ENCODE measurements around the gene SEC61A1. TPM values are rescaled to one million over a fixed set of nuclear protein-coding genes. Genes with fewer than 3 reads are reported as not detected.

The SEC61A1 gene
- total RNA-seq, 1 donor from 2014 or later = 400 TPM

DNA sequence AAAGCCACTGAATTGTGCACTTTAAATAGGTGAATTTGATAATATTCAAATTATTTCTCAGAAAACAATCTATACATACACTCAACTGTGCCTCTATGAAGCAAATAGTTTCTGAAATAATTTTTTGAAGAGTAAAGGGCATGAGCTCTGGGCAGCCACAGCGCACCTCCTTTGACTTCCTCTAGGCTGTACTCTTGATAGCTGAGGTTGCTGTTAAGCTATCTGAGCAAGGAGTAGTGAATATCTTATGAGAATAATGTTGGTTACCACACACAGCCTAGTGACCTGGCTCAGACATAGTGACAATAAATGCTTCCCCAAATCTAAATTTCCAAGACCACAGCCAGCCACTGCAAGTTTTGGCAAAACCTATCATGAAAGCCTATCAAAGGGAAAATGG, 11.6 kb upstream of the SEC61A1 start:
- Histone ChIP-seq H3K9me3 (ENCODE audit: insufficient read depth, low read depth, low read length) (no peaks in the 10 kb centered on the region), H3K9ac (ENCODE audit: low read length) (no peak overlapping the region), H3K4me3 (ENCODE audit: insufficient read depth, low read depth, low read length) (no peak overlapping the region), H2AFZ (ENCODE audit: low read depth, low read length) (no peak overlapping the region), H3K4me1 (ENCODE audit: insufficient read depth, low read length) (no peaks in the 10 kb centered on the region), H3K27me3 (ENCODE audit: insufficient read depth, low read length) (peaks cover 20% of the 10 kb centered on the region), H3K79me2 (ENCODE audit: insufficient read depth, low read length) (no peaks in the 10 kb centered on the region), H3K27ac (ENCODE audit: low read depth, low read length) (no peak overlapping the region), H3K4me2 (ENCODE audit: low read length) (no peak overlapping the region), H4K20me1 (ENCODE audit: insufficient read depth, low read length) (no peaks in the 10 kb centered on the region), H3K36me3 (ENCODE audit: insufficient read depth, low read length) (no peaks in the 10 kb centered on the region)
- no peak for FAIRE-seq
- Mint-ChIP-seq H3K27ac (ENCODE audit: unreplicated experiment) (no peak overlapping the region), H3K9me3 (ENCODE audit: unreplicated experiment) (no peaks in the 10 kb centered on the region), H3K36me3 (ENCODE audit: low read depth, unreplicated experiment) (no peaks in the 10 kb centered on the region), H3K27me3 (ENCODE audit: low read depth, unreplicated experiment) (peaks cover 31% of the 10 kb centered on the region), H3K4me1 (ENCODE audit: low read depth, unreplicated experiment) (no peaks in the 10 kb centered on the region), H3K4me3 (ENCODE audit: unreplicated experiment) (no peak overlapping the region)
- TF ChIP-seq CTCF (IDR thresholded peaks at IDR 0.05; ENCODE audit: insufficient read depth, low read depth, low read length) = no peak
- TF ChIP-seq EZH2 (IDR thresholded peaks at IDR 0.05; ENCODE audit: insufficient read depth, low read length) = no peak
- no peak for DNase-seq (ENCODE audit: low read depth)

GRCh38 chr3:128041344-128041743, 10.9 kb upstream of the SEC61A1 start:
- TF ChIP-seq EZH2 (IDR thresholded peaks at IDR 0.05; ENCODE audit: insufficient read depth, low read length) (no peak), CTCF (IDR thresholded peaks at IDR 0.05; ENCODE audit: insufficient read depth, low read depth, low read length) (no peak)
- peaks cover 20% of the 10 kb centered on the region for H3K27me3 ChIP-seq (ENCODE audit: insufficient read depth, low read length)
- Mint-ChIP-seq H3K4me3 (ENCODE audit: unreplicated experiment) (no peak overlapping the region), H3K36me3 (ENCODE audit: low read depth, unreplicated experiment) (no peaks in the 10 kb centered on the region), H3K27me3 (ENCODE audit: low read depth, unreplicated experiment) (peaks cover 31% of the 10 kb centered on the region), H3K4me1 (ENCODE audit: low read depth, unreplicated experiment) (no peaks in the 10 kb centered on the region), H3K9me3 (ENCODE audit: unreplicated experiment) (no peaks in the 10 kb centered on the region), H3K27ac (ENCODE audit: unreplicated experiment) (no peak overlapping the region)
- DNase-seq (ENCODE audit: low read depth) = no peak
- H4K20me1 ChIP-seq (ENCODE audit: insufficient read depth, low read length) = no peaks in the 10 kb centered on the region
- no peaks in the 10 kb centered on the region for H3K36me3 ChIP-seq (ENCODE audit: insufficient read depth, low read length)
- no peak overlapping the region for H3K4me2 ChIP-seq (ENCODE audit: low read length)
- H3K9ac ChIP-seq (ENCODE audit: low read length) = no peak overlapping the region
- no peaks in the 10 kb centered on the region for H3K9me3 ChIP-seq (ENCODE audit: insufficient read depth, low read depth, low read length)
- FAIRE-seq = no peak
- no peaks in the 10 kb centered on the region for H3K4me1 ChIP-seq (ENCODE audit: insufficient read depth, low read length)
- H3K79me2 ChIP-seq (ENCODE audit: insufficient read depth, low read length) = no peaks in the 10 kb centered on the region
- no peak overlapping the region for H3K4me3 ChIP-seq (ENCODE audit: insufficient read depth, low read depth, low read length)
- no peak overlapping the region for H2AFZ ChIP-seq (ENCODE audit: low read depth, low read length)
- no peak overlapping the region for H3K27ac ChIP-seq (ENCODE audit: low read depth, low read length)

DNA sequence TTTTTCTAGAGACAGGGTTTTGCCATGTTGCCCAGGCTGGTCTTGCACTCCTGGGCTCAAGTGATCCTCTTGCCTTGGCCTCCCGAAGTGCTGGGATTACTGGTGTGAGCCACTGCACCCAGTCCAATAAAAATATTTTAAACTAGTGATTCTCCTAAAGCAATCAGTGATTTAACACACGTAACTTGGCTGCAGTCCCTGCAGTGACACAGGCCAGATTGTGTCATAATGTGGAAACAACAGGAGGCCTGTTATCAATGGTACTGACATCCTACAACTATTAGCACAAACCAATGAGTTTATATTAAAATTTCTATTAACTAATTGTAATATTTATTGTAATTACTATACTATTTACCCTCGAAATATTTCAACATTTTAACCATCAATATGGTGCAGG, 1.6 kb upstream of the SEC61A1 start:
- Histone ChIP-seq H3K9me3 (ENCODE audit: insufficient read depth, low read depth, low read length) (no peaks in the 10 kb centered on the region), H3K27ac (ENCODE audit: low read depth, low read length) (no peak overlapping the region), H3K4me3 (ENCODE audit: insufficient read depth, low read depth, low read length) (no peak overlapping the region), H3K27me3 (ENCODE audit: insufficient read depth, low read length) (peaks cover 3% of the 10 kb centered on the region), H2AFZ (ENCODE audit: low read depth, low read length) (no peak overlapping the region), H3K4me2 (ENCODE audit: low read length) (no peak overlapping the region), H4K20me1 (ENCODE audit: insufficient read depth, low read length) (peaks cover 31% of the 10 kb centered on the region), H3K79me2 (ENCODE audit: insufficient read depth, low read length) (peaks cover 40% of the 10 kb centered on the region), H3K4me1 (ENCODE audit: insufficient read depth, low read length) (peaks cover 29% of the 10 kb centered on the region), H3K36me3 (ENCODE audit: insufficient read depth, low read length) (peaks cover 10% of the 10 kb centered on the region), H3K9ac (ENCODE audit: low read length) (no peak overlapping the region)
- FAIRE-seq (no peak), DNase-seq (ENCODE audit: low read depth) (no peak)
- H3K4me1 Mint-ChIP-seq (ENCODE audit: low read depth, unreplicated experiment) = peaks cover 24% of the 10 kb centered on the region
- H3K27me3 Mint-ChIP-seq (ENCODE audit: low read depth, unreplicated experiment) = peaks cover 9% of the 10 kb centered on the region
- H3K4me3 Mint-ChIP-seq (ENCODE audit: unreplicated experiment) = no peak overlapping the region
- H3K27ac Mint-ChIP-seq (ENCODE audit: unreplicated experiment) = no peak overlapping the region
- peaks cover 10% of the 10 kb centered on the region for H3K36me3 Mint-ChIP-seq (ENCODE audit: low read depth, unreplicated experiment)
- no peaks in the 10 kb centered on the region for H3K9me3 Mint-ChIP-seq (ENCODE audit: unreplicated experiment)
- TF ChIP-seq CTCF (IDR thresholded peaks at IDR 0.05; ENCODE audit: insufficient read depth, low read depth, low read length) (no peak), EZH2 (IDR thresholded peaks at IDR 0.05; ENCODE audit: insufficient read depth, low read length) (no peak)

Measured in astrocyte (in vitro differentiated cells and primary cell).